NOMO-1 treated with DMSO at 0.1 percent for 48 hours (cell line): ENCODE results near the gene CSNK1G3.
A peak's percentile ranks its signal among the peaks of the same experiment; 100 is the strongest.

Experiments used
- DNase-seq: peaks from one replicate; lab custom pipeline; 2025; ENCODE audit not compliant: unreplicated experiment; lab: John Stamatoyannopoulos, UW

Gene CSNK1G3

GRCh38 chr5:123557907-123558306, 45.9 kb downstream of the CSNK1G3 start:
- DNase-seq = no peak

- no peak for DNase-seq
Observed at GRCh38 chr5:123558762-123559433, 46.9 kb downstream of the CSNK1G3 start.

GRCh38 chr5:123559434-123559775, 47.4 kb downstream of the CSNK1G3 start:
- DNase-seq = no peak

GRCh38 chr5:123561230-123561629, 49.3 kb downstream of the CSNK1G3 start:
- no peak for DNase-seq

GRCh38 chr5:123571927-123572326, 60.0 kb downstream of the CSNK1G3 start:
- no peak for DNase-seq

- DNase-seq = no peak
Observed at GRCh38 chr5:123578390-123578789, 66.4 kb downstream of the CSNK1G3 start.

GRCh38 chr5:123579410-123579809, 67.4 kb downstream of the CSNK1G3 start:
- no peak for DNase-seq

GRCh38 chr5:123582550-123583285, 70.7 kb downstream of the CSNK1G3 start:
- DNase-seq = peak; percentile 23

- DNase-seq = no peak
Observed at GRCh38 chr5:123585871-123586270, 73.9 kb downstream of the CSNK1G3 start.

GRCh38 chr5:123594434-123594833, 82.5 kb downstream of the CSNK1G3 start:
- no peak for DNase-seq

GRCh38 chr5:123597018-123597417, 85.0 kb downstream of the CSNK1G3 start:
- no peak for DNase-seq

- no peak for DNase-seq
Observed at GRCh38 chr5:123598028-123598689, 86.2 kb downstream of the CSNK1G3 start.

GRCh38 chr5:123599171-123599570, 87.2 kb downstream of the CSNK1G3 start:
- DNase-seq = no peak

- DNase-seq = no peak
Observed at GRCh38 chr5:123601610-123602009, 89.6 kb downstream of the CSNK1G3 start.

GRCh38 chr5:123605822-123606221, 93.8 kb downstream of the CSNK1G3 start:
- DNase-seq = no peak

- no peak for DNase-seq
Observed at GRCh38 chr5:123610209-123610608, 98.2 kb downstream of the CSNK1G3 start.

GRCh38 chr5:123610665-123611405, 98.9 kb downstream of the CSNK1G3 start:
- peak; percentile 22 for DNase-seq

- no peak for DNase-seq
Observed at GRCh38 chr5:123611406-123611709, 99.4 kb downstream of the CSNK1G3 start.

- DNase-seq = no peak
Observed at GRCh38 chr5:123617561-123617960, 105.6 kb downstream of the CSNK1G3 start.

- DNase-seq = no peak
Observed at GRCh38 chr5:123626051-123626450, 114.1 kb downstream of the CSNK1G3 start.

- DNase-seq = no peak
Observed at GRCh38 chr5:123628860-123629544, 117.0 kb downstream of the CSNK1G3 start.
